GM18519 (cell line): ENCODE data around the gene PSRC1.

ENCODE experiments used
- ATAC-seq: cut with Tn5 transposase; IDR thresholded peaks from one replicate; pipeline ENCODE4 v1.9.1; 2021; ENCODE audit warnings: mild to moderate bottlenecking, moderate library complexity; ENCODE audit not compliant: unreplicated experiment, low FRiP score

PSRC1 gene

DNA sequence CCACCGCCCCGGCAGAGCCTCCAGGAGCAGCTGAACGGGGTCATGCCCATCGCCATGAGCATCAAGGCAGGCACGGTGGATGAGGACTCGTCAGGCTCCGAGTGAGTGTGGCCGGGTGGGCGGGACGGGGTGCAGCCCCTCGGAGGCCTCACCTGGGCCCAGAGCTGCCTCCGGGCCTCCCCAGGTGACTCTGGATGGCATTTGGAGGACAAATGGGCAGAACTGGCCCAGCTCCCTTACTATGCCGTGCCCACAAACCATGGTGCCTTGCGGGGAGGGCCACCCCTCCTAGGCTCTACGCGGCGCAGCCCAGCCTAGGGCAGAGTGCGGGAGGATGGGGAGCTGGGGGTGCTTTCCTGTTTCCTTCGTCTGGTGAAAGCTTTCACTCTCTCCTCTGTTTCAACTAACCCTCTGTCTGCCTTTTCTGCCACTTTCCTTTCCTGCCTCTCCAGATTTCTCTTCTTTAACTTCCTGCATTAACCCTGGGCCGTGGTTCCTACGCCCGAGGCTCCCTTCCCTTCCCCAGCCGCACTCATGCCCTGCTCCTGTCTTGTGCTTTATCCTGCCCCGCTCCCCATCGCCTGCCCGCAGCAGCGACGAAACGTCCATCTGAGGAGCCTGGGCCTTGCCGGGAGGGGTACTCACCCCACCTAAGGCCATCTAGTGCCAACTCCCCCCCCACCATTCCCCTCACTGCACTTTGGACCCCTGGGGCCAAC is 9.2 kb downstream of the PSRC1 start:
- no peak for ATAC-seq

- ATAC-seq: no peak
Measured at GRCh38 chr1:109272831-109273547, 10.0 kb downstream of the PSRC1 start.

GRCh38 chr1:109272021-109272799 is 10.7 kb downstream of the PSRC1 start:
- no peak for ATAC-seq

DNA sequence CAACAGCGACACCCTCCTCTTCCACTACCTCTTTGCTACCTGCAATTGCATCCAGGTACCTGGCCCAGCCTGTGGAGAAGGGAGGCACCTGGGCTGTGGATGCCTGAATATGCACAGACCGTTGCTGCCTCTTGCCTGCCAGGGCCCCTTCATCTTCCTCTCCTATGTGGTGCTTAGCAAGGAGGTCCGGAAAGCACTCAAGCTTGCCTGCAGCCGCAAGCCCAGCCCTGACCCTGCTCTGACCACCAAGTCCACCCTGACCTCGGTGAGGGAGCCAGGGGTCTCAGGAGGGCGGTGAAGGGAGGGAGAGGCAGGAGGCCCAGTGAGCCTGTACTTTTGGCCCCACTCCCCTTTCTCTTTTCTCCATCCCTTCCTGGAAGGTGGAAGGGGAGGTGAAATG is 11.5 kb downstream of the PSRC1 start:
- no peak for ATAC-seq

DNA sequence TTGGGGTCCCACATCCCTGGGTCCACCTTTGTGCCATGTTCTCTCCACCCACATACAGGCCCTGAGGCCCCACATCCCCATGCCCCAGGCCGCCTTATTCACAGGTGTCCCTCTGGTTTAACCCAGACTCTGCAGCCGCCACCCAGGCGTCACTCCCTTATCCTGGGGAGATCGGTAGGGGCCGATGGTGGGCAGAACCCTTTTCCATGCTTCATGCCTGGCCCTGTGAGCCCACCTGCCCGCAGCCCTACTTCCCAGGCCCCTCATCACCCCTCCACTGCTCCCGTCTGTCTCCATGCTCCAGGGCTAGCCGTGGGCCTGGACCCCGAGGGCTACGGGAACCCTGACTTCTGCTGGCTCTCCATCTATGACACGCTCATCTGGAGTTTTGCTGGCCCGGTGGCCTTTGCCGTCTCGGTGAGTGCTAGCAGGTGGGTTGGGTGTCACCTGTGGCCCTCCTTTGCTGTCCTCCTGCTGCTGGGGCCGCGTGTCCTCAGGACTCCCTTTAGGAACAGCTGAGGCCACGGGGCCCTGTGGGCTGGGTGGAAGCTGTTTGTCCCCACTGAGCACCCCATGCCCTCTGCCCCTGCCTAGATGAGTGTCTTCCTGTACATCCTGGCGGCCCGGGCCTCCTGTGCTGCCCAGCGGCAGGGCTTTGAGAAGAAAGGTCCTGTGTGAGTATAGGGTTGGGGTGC is 12.2 kb downstream of the PSRC1 start:
- no peak for ATAC-seq

- no peak for ATAC-seq
Measured at GRCh38 chr1:109269981-109270622, 12.8 kb downstream of the PSRC1 start.

DNA sequence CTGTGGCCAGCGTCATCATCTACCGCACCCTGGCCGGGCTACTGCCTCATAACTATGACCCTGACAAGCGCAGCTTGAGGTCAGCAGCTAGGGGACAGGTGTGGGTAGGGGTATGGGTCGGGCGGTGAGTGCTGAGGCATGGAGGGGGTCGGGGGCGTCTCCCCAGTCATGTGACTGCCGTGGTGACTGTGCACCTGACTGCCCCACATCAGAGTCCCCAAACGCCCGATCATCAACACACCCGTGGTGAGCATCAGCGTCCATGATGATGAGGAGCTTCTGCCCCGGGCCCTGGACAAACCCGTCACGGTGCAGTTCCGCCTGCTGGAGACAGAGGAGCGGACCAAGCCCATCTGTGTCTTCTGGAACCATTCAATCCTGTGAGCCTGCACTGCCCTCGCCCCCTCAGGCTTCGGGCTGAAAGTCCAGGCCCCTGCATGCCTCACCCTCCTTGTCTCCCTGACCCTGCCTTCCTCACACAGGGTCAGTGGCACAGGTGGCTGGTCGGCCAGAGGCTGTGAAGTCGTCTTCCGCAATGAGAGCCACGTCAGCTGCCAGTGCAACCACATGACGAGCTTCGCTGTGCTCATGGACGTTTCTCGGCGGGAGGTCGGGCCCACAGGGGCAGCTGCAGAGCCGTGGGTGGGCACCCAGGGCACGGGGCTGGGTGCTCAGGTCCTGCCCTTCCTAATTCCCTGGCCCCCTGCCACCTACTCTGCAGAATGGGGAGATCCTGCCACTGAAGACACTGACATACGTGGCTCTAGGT is 13.5 kb downstream of the PSRC1 start:
- no peak for ATAC-seq

- ATAC-seq: no peak
Measured at GRCh38 chr1:109268431-109269211, 14.3 kb downstream of the PSRC1 start.

GRCh38 chr1:109267743-109268300 is 15.1 kb downstream of the PSRC1 start:
- ATAC-seq: no peak

- no peak for ATAC-seq
Measured at GRCh38 chr1:109266965-109267364, 16.0 kb downstream of the PSRC1 start.

GRCh38 chr1:109265741-109266330 is 17.1 kb downstream of the PSRC1 start:
- ATAC-seq: no peak

- ATAC-seq: no peak
Measured at GRCh38 chr1:109265016-109265415, 17.9 kb downstream of the PSRC1 start.

DNA sequence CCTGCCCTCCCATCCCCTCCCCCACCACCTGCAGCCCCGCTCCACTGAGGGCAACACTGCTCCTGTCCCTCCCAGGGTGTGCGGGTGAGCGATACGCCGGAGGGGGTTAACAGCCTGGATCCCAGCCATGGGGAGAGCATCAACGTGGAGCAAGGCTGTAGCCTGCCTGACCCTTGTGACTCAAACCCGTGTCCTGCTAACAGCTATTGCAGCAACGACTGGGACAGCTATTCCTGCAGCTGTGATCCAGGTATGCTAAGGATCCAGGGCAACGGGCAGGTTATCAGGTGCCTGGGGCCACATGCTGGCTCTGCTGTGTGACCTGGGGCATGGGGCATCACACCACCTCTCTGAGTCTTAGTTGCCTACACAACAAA is 18.6 kb downstream of the PSRC1 start:
- ATAC-seq: no peak

DNA sequence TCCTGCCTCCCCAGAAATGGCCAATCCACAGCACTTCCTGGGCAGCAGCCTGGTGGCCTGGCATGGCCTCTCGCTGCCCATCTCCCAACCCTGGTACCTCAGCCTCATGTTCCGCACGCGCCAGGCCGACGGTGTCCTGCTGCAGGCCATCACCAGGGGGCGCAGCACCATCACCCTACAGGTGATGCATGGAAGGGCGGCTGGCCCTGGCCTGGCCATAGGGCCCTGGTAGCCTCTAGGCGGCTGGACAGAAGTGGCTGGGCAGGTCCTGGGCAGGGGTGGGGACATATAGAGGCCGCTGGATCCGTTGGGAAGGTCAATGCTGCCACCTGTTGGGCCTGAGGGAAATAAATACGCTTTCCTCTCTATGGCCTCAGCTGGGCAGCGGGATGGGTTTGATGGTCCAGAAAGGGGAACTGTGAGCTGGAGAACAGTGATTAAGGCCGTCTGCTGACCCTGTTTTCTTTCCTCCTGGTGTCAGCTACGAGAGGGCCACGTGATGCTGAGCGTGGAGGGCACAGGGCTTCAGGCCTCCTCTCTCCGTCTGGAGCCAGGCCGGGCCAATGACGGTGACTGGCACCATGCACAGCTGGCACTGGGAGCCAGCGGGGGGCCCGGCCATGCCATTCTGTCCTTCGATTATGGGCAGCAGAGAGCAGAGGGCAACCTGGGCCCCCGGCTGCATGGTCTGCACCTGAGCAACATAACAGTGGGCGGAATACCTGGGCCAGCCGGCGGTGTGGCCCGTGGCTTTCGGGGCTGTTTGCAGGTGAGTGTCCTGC is 19.2 kb downstream of the PSRC1 start:
- no peak for ATAC-seq

DNA sequence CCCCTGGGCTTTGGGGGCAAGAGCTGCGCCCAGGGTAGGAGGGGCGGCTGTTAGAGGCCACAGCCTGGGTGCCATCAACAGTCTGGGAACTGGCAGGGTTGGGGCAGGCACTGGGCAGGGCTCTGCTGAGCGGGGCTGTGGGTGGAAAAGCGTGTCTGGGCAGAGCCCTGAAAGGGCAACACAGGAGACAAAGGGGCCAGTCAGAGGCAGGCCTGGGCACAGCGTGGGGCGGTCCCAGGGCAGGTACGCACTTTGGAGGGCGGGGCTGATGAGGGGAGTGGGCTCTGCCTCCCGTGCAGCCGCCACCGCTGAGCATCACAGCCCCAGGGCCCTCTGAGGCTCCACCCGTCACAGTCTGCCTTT is 19.7 kb downstream of the PSRC1 start:
- ATAC-seq: no peak

- ATAC-seq: no peak
Measured at GRCh38 chr1:109262231-109263055, 20.5 kb downstream of the PSRC1 start.

DNA sequence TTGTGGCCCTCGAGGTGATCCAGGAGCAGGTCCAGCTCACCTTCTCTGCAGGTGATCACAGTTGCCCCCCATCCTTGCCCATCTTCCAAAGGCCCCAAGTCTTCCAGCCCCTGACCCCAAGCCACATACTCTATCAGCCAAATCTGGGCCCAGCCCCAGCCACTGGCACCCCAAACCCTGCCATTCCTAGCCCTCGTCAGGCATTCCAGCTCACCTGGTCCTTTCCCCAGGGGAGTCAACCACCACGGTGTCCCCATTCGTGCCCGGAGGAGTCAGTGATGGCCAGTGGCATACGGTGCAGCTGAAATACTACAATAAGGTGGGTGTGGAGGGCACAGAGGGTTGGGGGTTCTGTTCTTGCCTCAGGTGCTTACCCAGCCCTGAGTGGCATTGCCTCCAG is 21.4 kb downstream of the PSRC1 start:
- ATAC-seq: no peak
